WTC11 (cell line): Measurements from ENCODE around the gene ARHGEF10L.
A peak's percentile ranks its signal among the peaks of the same experiment; 100 is the strongest.

Source experiments
- ATF3 ChIP-seq: sonication (generic); formaldehyde crosslinking; conservative IDR thresholded peaks from 2 replicates; pipeline ENCODE4 v1.8.1; 2022; ENCODE audit warnings: mild to moderate bottlenecking, missing genetic modification reagents
- CBFB ChIP-seq: sonication (generic); formaldehyde crosslinking; IDR thresholded peaks from 2 replicates; pipeline ENCODE4 v1.8.1; 2022; ENCODE audit warnings: mild to moderate bottlenecking, low read depth, missing genetic modification reagents
- CTCF ChIP-seq: fragments of 200-600 bp; IDR thresholded peaks from 2 replicates; pipeline ENCODE4 v1.8.0; 2022; ENCODE audit warnings: antibody characterized with exemption
- ELF4 ChIP-seq: sonication (generic); formaldehyde crosslinking; IDR thresholded peaks from 2 replicates; pipeline ENCODE4 v1.8.1; 2022; ENCODE audit warnings: low read depth, mild to moderate bottlenecking, moderate library complexity, missing genetic modification reagents
- GTF2I ChIP-seq: fragments of 250-450 bp; sonication (Bioruptor Pico); conservative IDR thresholded peaks from 2 replicates; pipeline ENCODE4 v1.4.0; 2021; ENCODE audit warnings: mild to moderate bottlenecking
- IRF2 ChIP-seq: sonication (generic); formaldehyde crosslinking; IDR thresholded peaks from 2 replicates; pipeline ENCODE4 v1.8.0; 2022; ENCODE audit warnings: low read depth, missing genetic modification reagents, borderline replicate concordance
- MAX ChIP-seq: sonication (generic); formaldehyde crosslinking; IDR thresholded peaks from 2 replicates; pipeline ENCODE4 v1.8.0; 2022; ENCODE audit warnings: mild to moderate bottlenecking, missing genetic modification reagents
- NR1H2 ChIP-seq: sonication (generic); formaldehyde crosslinking; IDR thresholded peaks from 2 replicates; pipeline ENCODE4 v1.9.0; 2021; ENCODE audit warnings: mild to moderate bottlenecking, moderate library complexity, missing genetic modification reagents
- PRDM15 ChIP-seq: sonication (generic); formaldehyde crosslinking; IDR thresholded peaks from 2 replicates; pipeline ENCODE4 v1.8.0; 2022; ENCODE audit warnings: missing genetic modification reagents
- TCF7 ChIP-seq: sonication (generic); formaldehyde crosslinking; IDR thresholded peaks from 2 replicates; pipeline ENCODE4 v1.8.0; 2022; ENCODE audit warnings: mild to moderate bottlenecking, low read depth, missing genetic modification reagents, moderate library complexity

- TF ChIP-seq NR1H2 (no peak), GTF2I (CRISPR knock-in tag) (peak; percentile 73; the same call in 1 of the 2 replicates), MAX (CRISPR knock-in tag) (no peak), CTCF (no peak), CBFB (CRISPR knock-in tag) (no peak), ELF4 (CRISPR knock-in tag) (no peak), IRF2 (CRISPR knock-in tag) (no peak), PRDM15 (CRISPR knock-in tag) (no peak), ATF3 (CRISPR knock-in tag) (no peak), TCF7 (CRISPR knock-in tag) (no peak)
These were observed 30.7 kb downstream of the ARHGEF10L start for GRCh38 chr1:17570228-17570627.
